ENCODE data around the gene ENTPD2. TPM values are rescaled to one million over a fixed set of nuclear protein-coding genes. Genes with fewer than 3 reads are reported as not detected.

Gene ENTPD2
- total RNA-seq, 4 donors from 2014 or later = 3.6 to 17.1 (median 14.1) TPM

DNA sequence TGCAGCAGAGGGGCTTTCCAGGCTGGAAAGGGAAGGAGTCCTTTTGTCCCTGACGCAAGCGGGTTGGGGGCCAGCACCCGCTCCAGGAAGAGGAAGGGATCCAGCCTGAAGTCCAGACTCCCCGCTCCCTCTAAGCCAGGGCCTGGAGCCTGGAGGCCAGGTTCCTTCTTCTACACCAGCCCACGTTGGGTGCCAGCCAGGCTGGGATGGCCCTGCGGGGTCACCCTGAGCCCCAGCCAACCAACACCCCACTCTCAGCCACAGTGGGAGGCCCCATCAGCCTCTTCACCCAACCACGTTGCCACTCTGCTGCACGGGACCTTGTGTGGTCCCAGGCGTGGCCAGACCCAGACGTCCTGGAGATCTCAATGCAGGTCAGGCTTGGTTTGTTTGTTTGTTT, 21.0 kb downstream of the ENTPD2 start:
- no peak for DNase-seq
- WGBS, 2 donors (ENCODE audit: low coverage in 1 of 2) = 75% methylated on average over 10 of the region's 10 CpGs; no CpG with 5 or more reads in 1 of the 2 donors
- intact Hi-C loops (cut with DNase I; ENCODE audit: low total_unique reads) = loop anchor here (5.0 kb wide), 1 partner anchor 86 kb away; the partner anchor contains the start of gene C8G
- H3K27me3 ChIP-seq = no peaks in the 10 kb centered on the region
- no peak for TF ChIP-seq POLR2AphosphoS5 (IDR thresholded peaks at IDR 0.05)
- no peak for TF ChIP-seq EP300 (IDR thresholded peaks at IDR 0.05; ENCODE audit: low read depth)
- no peak for TF ChIP-seq POLR2A (IDR thresholded peaks at IDR 0.05)
- TF ChIP-seq, protein P1, sequence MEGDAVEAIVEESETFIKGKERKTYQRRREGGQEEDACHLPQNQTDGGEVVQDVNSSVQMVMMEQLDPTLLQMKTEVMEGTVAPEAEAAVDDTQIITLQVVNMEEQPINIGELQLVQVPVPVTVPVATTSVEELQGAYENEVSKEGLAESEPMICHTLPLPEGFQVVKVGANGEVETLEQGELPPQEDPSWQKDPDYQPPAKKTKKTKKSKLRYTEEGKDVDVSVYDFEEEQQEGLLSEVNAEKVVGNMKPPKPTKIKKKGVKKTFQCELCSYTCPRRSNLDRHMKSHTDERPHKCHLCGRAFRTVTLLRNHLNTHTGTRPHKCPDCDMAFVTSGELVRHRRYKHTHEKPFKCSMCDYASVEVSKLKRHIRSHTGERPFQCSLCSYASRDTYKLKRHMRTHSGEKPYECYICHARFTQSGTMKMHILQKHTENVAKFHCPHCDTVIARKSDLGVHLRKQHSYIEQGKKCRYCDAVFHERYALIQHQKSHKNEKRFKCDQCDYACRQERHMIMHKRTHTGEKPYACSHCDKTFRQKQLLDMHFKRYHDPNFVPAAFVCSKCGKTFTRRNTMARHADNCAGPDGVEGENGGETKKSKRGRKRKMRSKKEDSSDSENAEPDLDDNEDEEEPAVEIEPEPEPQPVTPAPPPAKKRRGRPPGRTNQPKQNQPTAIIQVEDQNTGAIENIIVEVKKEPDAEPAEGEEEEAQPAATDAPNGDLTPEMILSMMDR (IDR thresholded peaks at IDR 0.05) = no peak
- in situ Hi-C loops (cut with MboI; ENCODE audit: low pct_ligation_motif_present in 1 of 4, low pct_unique_long_range_greater_than_20kb in 1 of 4, low sequenced_read_pairs in 3 of 4) = loop anchor here in 3 of 4 donors (10.0 to 25.0 kb wide), 2 partner anchors 246 to 248 kb away; partner anchors contain the start of genes CCDC183 (in 2 of the 3) and TMEM141 (in 2 of the 3)
- peaks cover 15 to 47% (median 32%) of the 10 kb centered on the region in 4 donors for H3K4me1 ChIP-seq
- no peaks in the 10 kb centered on the region for H3K36me3 ChIP-seq
- no peaks in the 10 kb centered on the region for H3K9me3 ChIP-seq
- no peak overlapping the region for H3K4me3 ChIP-seq
- H3K27ac ChIP-seq = no peak overlapping the region

DNA sequence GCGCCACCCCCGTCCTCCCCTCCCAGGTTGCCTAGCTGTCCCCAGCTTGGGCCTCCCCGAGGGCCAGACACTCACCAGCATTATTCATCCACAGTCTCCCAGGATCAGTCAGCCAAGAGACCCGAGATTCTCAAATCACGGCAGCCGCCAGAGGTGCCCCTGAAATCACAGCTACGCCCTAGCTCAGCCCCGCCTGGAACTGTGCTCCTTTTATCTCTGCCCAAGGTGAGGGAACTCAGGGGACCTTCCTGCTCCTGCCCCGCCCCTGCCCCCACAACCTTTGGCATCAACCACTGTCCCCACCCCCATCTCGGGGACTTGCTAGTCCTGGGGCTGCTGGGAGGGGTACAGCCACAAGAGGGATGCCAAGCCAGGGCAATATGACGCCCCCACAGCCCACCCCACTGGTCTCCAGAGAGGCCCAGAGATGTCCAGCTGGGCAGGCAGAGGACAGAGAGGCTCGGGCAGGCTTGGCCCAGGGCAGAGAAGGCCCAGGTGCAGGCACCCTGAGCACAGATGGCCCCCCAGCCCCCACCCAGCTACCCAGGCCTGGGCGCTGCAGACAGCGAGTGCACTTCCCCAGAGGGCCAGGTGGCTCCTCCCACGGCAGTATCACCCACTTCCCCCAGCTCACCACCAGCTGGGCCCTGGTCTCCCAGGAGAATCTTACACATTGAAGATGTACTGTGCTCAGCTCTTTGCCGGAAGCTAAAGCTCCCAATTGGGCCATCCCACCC, 21.8 kb downstream of the ENTPD2 start, which contains the start of gene FUT7:
FUT7 (minus strand) TSS at position 185 of the 737 bp plus-strand sequence; CDS start at position 88, 97 bp downstream.
- Histone ChIP-seq H3K27ac (no peak within 1 kb of the TSS), H3K9me3 (no peaks in the 10 kb centered on the region), H3K27me3 (no peaks in the 10 kb centered on the region), H3K4me3 (no peak within 1 kb of the TSS), H3K36me3 (no peaks in the 10 kb centered on the region), H3K4me1 (peaks cover 21 to 53% (median 39%) of the 10 kb centered on the region in 4 donors)
- no peak for TF ChIP-seq POLR2A (IDR thresholded peaks at IDR 0.05)
- TF ChIP-seq, protein P1 (IDR thresholded peaks at IDR 0.05) = no peak
- no peak for TF ChIP-seq POLR2AphosphoS5 (IDR thresholded peaks at IDR 0.05)
- no peak for TF ChIP-seq EP300 (IDR thresholded peaks at IDR 0.05; ENCODE audit: low read depth)
- intact Hi-C loops (cut with DNase I; ENCODE audit: low total_unique reads) = loop anchor here (5.0 kb wide), 1 partner anchor 85 kb away; the partner anchor contains the start of gene C8G
- DNase-seq = no peak
- in situ Hi-C loops (cut with MboI; ENCODE audit: low pct_ligation_motif_present in 1 of 4, low pct_unique_long_range_greater_than_20kb in 1 of 4, low sequenced_read_pairs in 3 of 4) = loop anchor here in 3 of 4 donors (10.0 to 25.0 kb wide), 2 partner anchors 245 to 247 kb away; partner anchors contain the start of genes CCDC183 (in 2 of the 3) and TMEM141 (in 2 of the 3)
- 40% methylated on average over 15 of the region's 16 CpGs; no CpG with 5 or more reads in 1 of the 2 donors for WGBS, 2 donors (ENCODE audit: low coverage in 1 of 2)

GRCh38 chr9:137030538-137031527, 23.0 kb downstream of the ENTPD2 start:
- TF ChIP-seq, protein P1 (IDR thresholded peaks at IDR 0.05) = no peak
- no peak for TF ChIP-seq EP300 (IDR thresholded peaks at IDR 0.05; ENCODE audit: low read depth)
- TF ChIP-seq POLR2AphosphoS5 (IDR thresholded peaks at IDR 0.05) = no peak
- no peak for TF ChIP-seq POLR2A (IDR thresholded peaks at IDR 0.05)
- Histone ChIP-seq H3K36me3 (no peaks in the 10 kb centered on the region), H3K4me3 (no peak overlapping the region), H3K27ac (no peak overlapping the region), H3K9me3 (no peaks in the 10 kb centered on the region), H3K4me1 (peaks cover 23 to 65% (median 48%) of the 10 kb centered on the region in 4 donors), H3K27me3 (no peaks in the 10 kb centered on the region)
- in situ Hi-C loops (cut with MboI; ENCODE audit: low pct_ligation_motif_present in 1 of 4, low pct_unique_long_range_greater_than_20kb in 1 of 4, low sequenced_read_pairs in 3 of 4) = loop anchor here in 3 of 4 donors (10.0 to 25.0 kb wide), 2 partner anchors 244 to 246 kb away; partner anchors contain the start of genes CCDC183 (in 2 of the 3) and TMEM141 (in 2 of the 3)
- WGBS, 2 donors (ENCODE audit: low coverage in 1 of 2) = 60 to 74% methylated on average over 1 to 51 of the region's 65 CpGs
- no peak for DNase-seq
- intact Hi-C loops (cut with DNase I; ENCODE audit: low total_unique reads) = loop anchor here (5.0 kb wide), 1 partner anchor 84 kb away; the partner anchor contains the start of gene C8G

Measured in transverse colon (tissue), 4 donors.